GM08714 (cell line): ENCODE measurements around the gene AFAP1.

Experiments used
- H3K4me3 ChIP-seq: fragments of 200-500 bp; sonication (Bioruptor generic); 2 replicates; pipeline ENCODE4 v1.5.1; 2014; ENCODE audit warnings: mild to moderate bottlenecking, low read length, inconsistent platforms
- ZNF274 ChIP-seq: IDR thresholded peaks from 2 replicates; pipeline ENCODE4 v1.6.1; 2012; ENCODE audit warnings: mild to moderate bottlenecking, low read depth, low read length

Gene AFAP1

GRCh38 chr4:7764466-7764865, 175.2 kb downstream of the AFAP1 start:
- TF ChIP-seq ZNF274 = no peak
- H3K4me3 ChIP-seq = no peak overlapping the region

DNA sequence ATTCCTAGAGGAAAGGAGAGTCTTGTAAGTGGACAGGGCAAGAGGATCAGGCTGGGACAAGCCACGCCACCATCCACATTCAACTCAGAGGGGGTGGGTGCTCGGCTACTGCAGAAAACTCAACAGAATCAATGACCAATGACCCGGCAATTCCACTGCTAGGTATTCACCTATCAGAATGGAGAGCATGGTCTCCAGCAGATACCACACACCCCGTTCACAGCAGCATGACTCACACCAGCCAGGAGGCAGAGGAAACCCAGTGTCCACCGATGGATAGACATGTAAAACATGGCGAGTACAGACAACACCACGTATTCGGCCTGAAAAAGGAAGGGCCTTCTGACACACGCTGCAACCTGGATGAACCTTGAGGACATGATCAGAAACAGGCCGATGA, 175.9 kb downstream of the AFAP1 start:
- TF ChIP-seq ZNF274 = no peak

GRCh38 chr4:7763106-7763505, 176.6 kb downstream of the AFAP1 start:
- no peak overlapping the region for H3K4me3 ChIP-seq
- TF ChIP-seq ZNF274 = no peak

More for the DNA sequence above, 175.9 kb downstream of the AFAP1 start:
- no peak overlapping the region for H3K4me3 ChIP-seq

GRCh38 chr4:7762376-7763030, 177.2 kb downstream of the AFAP1 start:
- no peak overlapping the region for H3K4me3 ChIP-seq
- no peak for TF ChIP-seq ZNF274

GRCh38 chr4:7761720-7762119, 177.9 kb downstream of the AFAP1 start:
- no peak for TF ChIP-seq ZNF274
- no peak overlapping the region for H3K4me3 ChIP-seq

DNA sequence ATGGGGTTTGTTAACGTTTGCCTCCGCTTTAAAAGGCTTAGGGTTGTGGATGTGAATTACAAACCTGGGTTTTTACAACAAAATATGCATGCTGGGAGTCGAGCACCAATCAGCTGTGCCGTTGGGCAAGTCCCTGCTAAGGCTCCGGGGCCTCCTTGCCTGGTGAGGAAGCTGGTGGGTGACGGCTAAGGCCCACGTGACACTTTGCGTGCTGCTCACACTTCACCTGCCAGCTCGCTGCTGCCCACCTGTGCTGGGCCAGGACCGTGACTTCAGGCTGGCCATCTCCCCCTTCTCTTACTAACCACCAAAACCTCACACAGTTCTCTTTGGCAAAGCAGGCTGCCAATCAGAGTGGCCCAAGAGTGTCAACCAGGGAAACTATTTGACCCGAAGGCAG, 178.3 kb downstream of the AFAP1 start:
- H3K4me3 ChIP-seq = no peak overlapping the region
- no peak for TF ChIP-seq ZNF274

- H3K4me3 ChIP-seq = no peak overlapping the region
- TF ChIP-seq ZNF274 = no peak
Measured at GRCh38 chr4:7760706-7761105, 179.0 kb downstream of the AFAP1 start.

DNA sequence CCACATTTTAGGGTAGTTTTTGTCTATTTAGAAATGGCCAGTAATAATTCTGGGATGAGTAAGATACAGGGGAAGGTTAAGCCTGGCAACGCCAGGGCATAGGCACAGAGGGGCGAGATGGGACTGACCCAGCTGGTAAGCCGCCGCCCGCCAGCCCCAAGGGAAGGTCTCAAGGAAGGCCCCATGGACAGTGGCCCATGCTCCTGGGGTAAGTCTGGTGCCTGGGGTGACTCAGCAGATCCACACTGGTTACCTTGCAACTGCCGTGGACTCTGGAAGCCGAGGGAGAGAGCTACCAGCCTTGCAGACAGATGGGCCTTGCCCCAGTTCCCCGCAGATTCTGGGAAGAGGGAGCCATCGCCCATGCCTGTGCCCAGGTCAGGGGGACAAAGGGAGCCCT, 179.4 kb downstream of the AFAP1 start:
- no peak overlapping the region for H3K4me3 ChIP-seq
- no peak for TF ChIP-seq ZNF274

DNA sequence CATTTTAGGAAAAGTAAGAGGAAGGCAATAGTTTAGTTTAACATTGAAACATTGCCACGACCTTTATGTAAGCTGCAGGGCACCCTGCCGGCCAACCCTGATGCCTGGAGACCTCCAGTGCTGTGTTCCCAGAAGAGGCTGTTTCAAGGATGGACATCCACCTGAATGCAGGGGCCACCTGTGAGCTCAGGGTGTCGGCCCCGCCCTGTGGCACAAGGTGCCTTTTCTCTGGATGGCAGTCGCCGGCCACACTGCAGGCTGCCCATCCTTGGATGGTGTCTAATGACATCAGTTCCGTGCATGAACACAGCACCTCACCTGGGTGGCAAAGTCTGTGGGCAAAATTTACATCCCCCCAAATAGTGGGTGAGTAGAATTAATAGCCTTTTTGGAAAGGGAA, 180.0 kb downstream of the AFAP1 start:
- H3K4me3 ChIP-seq = no peak overlapping the region
- TF ChIP-seq ZNF274 = no peak

GRCh38 chr4:7759216-7759615, 180.4 kb downstream of the AFAP1 start:
- no peak for TF ChIP-seq ZNF274
- H3K4me3 ChIP-seq = no peak overlapping the region

DNA sequence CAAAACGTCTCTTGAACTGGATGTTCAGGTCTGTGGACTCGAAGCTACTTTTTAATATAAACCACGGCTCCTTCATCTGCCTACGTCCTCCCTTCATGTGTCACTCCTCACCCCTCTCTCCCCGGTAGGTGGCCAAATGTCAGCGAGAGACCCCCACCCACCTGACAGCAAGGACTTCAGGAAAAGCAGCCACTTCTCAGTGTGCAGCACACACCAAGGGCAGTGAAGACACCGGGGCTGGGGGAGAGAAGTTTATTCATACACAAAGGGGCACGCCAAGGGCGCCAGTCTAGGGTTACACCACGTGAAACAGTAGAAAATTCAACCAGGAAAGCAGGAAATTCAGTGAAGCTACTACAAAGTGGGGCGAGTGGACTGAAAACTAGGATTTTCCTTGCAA, 181.2 kb downstream of the AFAP1 start:
- H3K4me3 ChIP-seq = no peak overlapping the region
- TF ChIP-seq ZNF274 = no peak

DNA sequence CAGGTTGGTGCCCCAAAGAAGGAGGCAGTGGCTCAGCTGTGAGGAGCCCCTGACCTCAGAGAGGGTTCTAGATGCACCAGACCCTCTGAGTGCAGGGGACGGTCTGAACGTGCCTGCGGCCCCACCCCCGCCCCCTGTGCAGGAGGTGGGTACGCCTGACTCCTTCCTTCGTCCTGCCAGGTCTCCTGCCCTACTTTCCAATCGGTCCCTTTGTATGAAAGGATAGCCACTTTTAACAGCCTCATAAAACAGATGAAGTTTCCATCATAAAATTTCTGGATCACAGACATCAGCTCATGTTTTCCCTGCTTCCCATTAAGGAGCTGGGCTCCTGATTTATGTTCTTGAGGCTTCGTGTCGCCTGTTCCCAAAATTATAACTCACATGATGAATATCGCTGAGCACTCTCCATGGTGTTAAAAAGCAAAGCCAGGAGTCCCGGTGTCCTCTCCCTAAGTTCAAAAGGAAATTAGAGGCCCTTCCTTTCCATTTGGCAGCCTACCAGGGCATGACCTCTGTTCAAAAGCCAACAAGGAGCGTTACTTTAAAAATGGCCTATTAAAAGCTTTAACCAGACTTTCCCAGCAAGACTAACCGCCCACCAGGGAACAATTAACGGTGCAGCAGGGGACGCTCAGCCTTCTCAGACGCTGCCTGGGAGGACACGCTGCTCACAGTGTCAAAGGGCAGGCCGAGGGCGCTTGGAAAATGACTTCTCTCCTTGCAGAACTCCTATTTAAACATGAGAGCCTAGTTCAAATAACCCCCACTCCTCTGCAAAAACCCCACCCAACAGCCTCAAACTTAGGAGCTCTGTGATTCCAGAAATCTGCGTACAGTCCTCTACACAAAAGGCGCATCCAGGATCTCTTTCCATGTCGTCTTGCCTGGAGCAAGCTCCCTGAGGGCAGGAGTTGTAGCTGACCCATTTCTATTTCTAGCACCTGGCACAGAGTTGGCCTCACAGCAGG, 181.9 kb downstream of the AFAP1 start:
- no peak overlapping the region for H3K4me3 ChIP-seq
- TF ChIP-seq ZNF274 = no peak

- H3K4me3 ChIP-seq = no peak overlapping the region
- no peak for TF ChIP-seq ZNF274
Measured at GRCh38 chr4:7756561-7757355, 182.9 kb downstream of the AFAP1 start.

DNA sequence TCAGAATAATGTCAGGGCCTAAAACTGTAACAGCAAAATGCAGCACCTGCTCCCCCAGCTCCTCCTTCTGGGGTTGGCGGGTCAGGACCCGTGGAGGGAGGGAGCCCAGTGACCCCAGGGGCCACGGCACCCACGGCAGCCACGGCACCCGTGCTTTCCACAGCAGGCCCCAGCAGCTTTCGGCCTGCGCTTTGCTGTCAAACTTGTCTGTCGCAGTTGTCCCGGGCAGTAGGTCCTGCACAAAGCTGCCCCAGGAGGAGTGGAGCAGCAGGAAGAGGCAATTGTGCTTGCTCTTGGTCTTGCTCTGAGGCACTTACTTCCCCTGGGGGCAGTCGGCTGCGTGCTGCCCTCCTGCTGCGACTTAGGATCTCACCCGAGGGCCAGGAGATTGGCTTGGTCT, 183.6 kb downstream of the AFAP1 start:
- no peak overlapping the region for H3K4me3 ChIP-seq
- TF ChIP-seq ZNF274 = no peak
